HT1080 (cell line): ENCODE results near the gene MPDZ. TPM values are rescaled to one million over a fixed set of nuclear protein-coding genes. Genes with fewer than 3 reads are reported as not detected.
A peak's percentile ranks its signal among the peaks of the same experiment; 100 is the strongest.

ENCODE experiments used
- DNase-seq: peaks from one replicate; pipeline ENCODE4 v3.0.0-alpha.2; 2015; ENCODE audit warnings: low read depth
- polyA plus RNA-seq, 2 experiments: library from polyadenylated mRNA; depleted of rRNA; stranded (reverse); fragments of >200 nt; gene quantifications; 2 replicates each; pipeline ENCODE4 v1.2.3, GENCODE V29; 2015
- total RNA-seq: library from RNA; depleted of rRNA; stranded (reverse); fragments of >200 nt; shearing (Covaris generic); gene quantifications from 2 replicates; pipeline ENCODE4 v1.2.3, GENCODE V29; 2014; rRNA removed

The MPDZ gene, protein sequence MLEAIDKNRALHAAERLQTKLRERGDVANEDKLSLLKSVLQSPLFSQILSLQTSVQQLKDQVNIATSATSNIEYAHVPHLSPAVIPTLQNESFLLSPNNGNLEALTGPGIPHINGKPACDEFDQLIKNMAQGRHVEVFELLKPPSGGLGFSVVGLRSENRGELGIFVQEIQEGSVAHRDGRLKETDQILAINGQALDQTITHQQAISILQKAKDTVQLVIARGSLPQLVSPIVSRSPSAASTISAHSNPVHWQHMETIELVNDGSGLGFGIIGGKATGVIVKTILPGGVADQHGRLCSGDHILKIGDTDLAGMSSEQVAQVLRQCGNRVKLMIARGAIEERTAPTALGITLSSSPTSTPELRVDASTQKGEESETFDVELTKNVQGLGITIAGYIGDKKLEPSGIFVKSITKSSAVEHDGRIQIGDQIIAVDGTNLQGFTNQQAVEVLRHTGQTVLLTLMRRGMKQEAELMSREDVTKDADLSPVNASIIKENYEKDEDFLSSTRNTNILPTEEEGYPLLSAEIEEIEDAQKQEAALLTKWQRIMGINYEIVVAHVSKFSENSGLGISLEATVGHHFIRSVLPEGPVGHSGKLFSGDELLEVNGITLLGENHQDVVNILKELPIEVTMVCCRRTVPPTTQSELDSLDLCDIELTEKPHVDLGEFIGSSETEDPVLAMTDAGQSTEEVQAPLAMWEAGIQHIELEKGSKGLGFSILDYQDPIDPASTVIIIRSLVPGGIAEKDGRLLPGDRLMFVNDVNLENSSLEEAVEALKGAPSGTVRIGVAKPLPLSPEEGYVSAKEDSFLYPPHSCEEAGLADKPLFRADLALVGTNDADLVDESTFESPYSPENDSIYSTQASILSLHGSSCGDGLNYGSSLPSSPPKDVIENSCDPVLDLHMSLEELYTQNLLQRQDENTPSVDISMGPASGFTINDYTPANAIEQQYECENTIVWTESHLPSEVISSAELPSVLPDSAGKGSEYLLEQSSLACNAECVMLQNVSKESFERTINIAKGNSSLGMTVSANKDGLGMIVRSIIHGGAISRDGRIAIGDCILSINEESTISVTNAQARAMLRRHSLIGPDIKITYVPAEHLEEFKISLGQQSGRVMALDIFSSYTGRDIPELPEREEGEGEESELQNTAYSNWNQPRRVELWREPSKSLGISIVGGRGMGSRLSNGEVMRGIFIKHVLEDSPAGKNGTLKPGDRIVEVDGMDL (N-terminal part only)
- 14.8 and 15.9 TPM in 2 replicates for total RNA-seq
- 10.8 and 11.1 TPM in 2 replicates for polyA plus RNA-seq (2015; cell fraction: cytosol; rRNA removed)
- 47.5 and 48.3 TPM in 2 replicates for polyA plus RNA-seq (2015; cell fraction: nucleus; rRNA removed)

- DNase-seq = peak; percentile 64
Observed at GRCh38 chr9:13279284-13280141, at the start of gene MPDZ. TSS of gene MPDZ (minus strand) at chr9:13279692. CDS start at chr9:13250315, 29,377 bp downstream.

- DNase-seq = peak; percentile 16
Observed at GRCh38 chr9:13324988-13325387, 45.5 kb upstream of the MPDZ start.

DNA sequence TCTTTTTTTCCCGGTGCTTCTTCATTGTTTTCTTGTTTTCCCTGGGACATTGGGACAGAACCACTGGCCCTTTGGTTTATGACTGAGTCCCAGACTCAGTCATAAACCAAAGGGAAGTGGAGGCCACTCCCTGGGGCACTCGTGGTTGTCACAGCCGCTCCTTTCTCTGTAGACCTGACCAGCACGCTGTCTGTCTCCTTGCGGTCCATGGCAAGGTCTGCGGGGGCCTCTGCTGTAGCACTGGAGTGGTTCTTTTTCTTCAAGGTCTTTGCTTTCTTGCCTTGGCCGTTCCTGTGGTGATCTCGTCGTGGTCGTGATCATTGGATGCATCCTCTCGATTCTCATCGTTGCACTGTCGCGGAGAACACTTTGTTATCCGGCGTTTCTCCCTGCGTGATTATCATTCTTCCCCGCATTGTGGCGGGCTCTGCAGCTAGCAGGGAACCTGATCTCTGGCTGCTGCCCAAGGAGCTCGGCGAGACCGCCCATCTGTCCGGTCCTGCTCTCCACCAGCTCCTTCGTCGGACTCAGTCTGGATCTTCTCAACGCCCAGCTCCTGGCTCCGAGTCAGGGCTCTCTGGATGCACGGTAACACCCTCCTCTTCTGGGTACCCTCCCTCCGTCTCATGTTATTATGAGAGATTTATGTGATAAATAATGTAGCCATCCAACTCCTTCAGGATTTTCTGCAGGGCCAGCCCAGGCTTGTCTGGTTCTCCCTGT, 43.5 kb upstream of the MPDZ start:
- DNase-seq = no peak

GRCh38 chr9:13318027-13318426, 38.5 kb upstream of the MPDZ start:
- no peak for DNase-seq

- no peak for DNase-seq
Observed at GRCh38 chr9:13296972-13297371, 17.5 kb upstream of the MPDZ start.

GRCh38 chr9:13295556-13295955, 16.1 kb upstream of the MPDZ start:
- peak; percentile 25 for DNase-seq

GRCh38 chr9:13292782-13293181, 13.3 kb upstream of the MPDZ start:
- no peak for DNase-seq

DNA sequence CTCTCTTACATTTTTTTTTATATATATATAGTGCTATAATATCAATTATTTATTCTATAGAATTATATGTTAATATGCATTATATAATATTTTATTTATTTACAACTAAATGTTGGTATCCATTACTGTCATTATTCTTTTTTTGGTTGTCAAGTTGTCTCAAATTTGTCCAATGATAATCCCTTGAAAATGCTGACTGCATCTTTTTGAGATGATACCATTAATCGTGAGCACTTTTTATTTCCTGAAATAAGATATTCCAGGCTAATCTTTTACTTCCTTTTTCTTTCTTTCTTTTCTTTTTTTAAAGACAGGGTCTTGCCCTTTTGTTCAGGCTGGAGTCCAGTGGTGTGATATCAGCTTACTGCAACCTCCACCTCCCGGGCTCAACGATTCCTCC, 12.7 kb upstream of the MPDZ start:
- DNase-seq = no peak

DNA sequence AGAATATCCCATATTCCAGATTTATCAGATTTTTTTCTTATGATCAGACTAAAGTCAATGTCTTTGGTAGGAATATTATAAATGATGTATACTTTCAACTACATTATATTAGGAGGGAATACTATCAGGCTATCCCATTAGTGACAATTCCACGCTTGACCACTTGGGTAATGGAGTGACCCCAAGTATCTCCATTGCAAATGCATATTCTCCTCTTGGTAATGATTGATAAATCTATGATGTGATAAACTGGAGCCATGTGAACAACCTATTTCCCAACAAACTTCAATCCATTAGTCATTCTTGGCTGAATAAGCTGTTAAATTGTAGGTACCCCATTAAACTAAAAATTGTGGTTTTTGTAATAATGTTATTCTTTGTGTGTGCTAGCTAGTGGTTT, 12.2 kb upstream of the MPDZ start:
- DNase-seq = no peak

- no peak for DNase-seq
Observed at GRCh38 chr9:13284011-13284410, 4.5 kb upstream of the MPDZ start.

DNA sequence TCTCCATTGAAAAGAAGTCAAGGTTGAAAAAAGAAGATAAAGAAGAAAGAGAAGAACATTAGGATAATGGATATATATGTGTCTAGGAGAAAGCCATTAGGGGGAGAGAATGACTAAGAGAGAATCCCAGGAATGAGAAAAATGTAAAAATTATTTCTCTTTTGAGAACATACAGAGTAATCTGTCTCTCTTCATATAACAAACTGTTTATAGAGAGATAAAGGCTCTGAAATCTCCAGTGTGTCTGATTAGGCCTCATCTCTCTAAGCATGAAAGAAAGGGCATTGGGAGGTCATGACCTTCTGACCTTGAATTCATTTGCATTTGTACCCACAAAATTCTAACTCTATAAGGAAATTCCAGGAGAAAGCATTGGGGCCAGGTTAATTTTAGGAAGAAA, 3.5 kb upstream of the MPDZ start:
- DNase-seq = no peak

DNA sequence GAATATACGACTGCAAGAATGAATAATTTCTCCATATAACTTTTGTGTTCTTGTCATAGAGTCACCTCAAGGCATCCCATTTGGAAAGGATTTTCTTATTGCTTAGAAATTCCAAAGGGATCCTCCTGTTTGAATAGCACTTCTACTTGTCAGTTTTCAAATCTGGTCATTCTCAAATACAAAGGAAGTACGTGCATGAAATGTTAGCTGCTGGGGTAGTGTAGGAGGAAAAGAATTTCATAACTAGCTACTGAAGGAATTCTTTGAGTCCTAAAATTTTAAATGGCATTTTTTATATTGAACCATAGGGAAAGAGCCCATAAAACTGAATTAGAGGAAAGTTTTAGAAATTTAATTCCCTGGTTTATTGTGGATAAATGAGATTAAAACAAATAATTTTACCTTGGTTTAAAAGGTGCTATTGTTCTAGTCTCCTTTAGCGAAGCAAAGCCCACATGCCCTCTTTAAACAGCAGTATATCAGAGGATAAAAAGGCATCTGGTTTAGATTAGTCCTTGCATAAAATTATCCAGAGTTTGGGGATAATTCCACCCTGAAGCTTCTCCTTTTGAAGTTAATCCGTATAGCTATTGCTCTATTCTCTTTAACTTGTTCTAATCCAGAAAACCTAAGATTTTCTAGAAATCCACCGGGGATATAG, 2.0 kb upstream of the MPDZ start:
- no peak for DNase-seq

- DNase-seq = peak; percentile 64
Observed at GRCh38 chr9:13278368-13279246, 885 bp downstream of the MPDZ start.

- DNase-seq = no peak
Observed at GRCh38 chr9:13278023-13278367, 1.5 kb downstream of the MPDZ start.

DNA sequence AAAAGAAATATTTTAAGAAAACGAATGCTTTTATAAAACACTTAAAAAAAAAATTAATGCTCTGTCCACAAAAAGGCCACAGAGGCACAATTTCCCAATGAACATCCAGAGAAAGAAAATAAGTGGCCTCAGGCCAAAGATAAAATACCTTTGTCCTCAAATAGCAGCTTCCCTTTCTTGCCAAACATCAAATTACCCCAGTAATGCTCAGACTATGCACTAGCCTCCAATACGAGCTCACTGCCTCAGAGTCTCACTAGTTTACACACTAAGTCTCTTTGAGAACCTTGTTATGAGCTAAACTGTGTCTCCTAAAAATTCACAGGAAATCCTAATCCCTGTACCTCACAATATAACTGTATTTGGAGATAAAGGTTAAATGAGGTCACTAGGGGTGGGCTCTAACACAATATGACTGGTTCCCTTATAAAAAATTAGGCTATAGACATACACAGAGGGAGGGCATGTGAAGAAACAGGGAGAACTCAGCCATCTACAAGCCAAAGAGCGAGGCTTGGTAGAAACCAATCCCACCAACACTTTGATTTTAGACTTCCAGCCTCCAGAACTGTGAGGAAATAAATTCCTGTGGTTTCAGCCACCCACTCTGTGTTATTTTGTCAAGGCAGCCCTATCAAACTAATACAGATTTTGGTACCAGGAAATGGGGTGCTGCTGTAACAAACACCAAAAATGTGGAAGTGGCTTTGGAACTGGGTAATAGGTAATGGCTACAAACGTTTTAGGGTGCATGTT, 4.4 kb downstream of the MPDZ start:
- DNase-seq = peak; percentile 25

GRCh38 chr9:13270734-13271133, 8.8 kb downstream of the MPDZ start:
- DNase-seq = no peak

GRCh38 chr9:13269589-13270452, 9.7 kb downstream of the MPDZ start:
- no peak for DNase-seq
